Neural crest cell (in vitro differentiated cells): ENCODE results near the gene NRF1. TPM values are rescaled to one million over a fixed set of nuclear protein-coding genes. Genes with fewer than 3 reads are reported as not detected.

Experiments used
- DNase-seq: peaks from one replicate; pipeline ENCODE4 v3.0.0; 2021; ENCODE audit warnings: low read depth, mixed read lengths, low spot score
- H3K27ac Mint-ChIP-seq: one replicate; pipeline ENCODE4 v1.8.0; 2021; ENCODE audit warnings: mild to moderate bottlenecking, mixed read lengths; ENCODE audit not compliant: unreplicated experiment
- H3K27me3 Mint-ChIP-seq: 2 replicates; pipeline ENCODE4 v1.8.0; 2021; ENCODE audit warnings: low read depth, mild to moderate bottlenecking, mixed read lengths
- H3K36me3 Mint-ChIP-seq: 2 replicates; pipeline ENCODE4 v1.8.0; 2021; ENCODE audit warnings: low read depth, mild to moderate bottlenecking, mixed read lengths
- H3K4me1 Mint-ChIP-seq: 2 replicates; pipeline ENCODE4 v1.8.0; 2021; ENCODE audit warnings: mixed read lengths
- H3K4me3 Mint-ChIP-seq: one replicate; pipeline ENCODE4 v1.8.0; 2021; ENCODE audit warnings: mild to moderate bottlenecking, mixed read lengths
- H3K9me3 Mint-ChIP-seq: 2 replicates; pipeline ENCODE4 v1.8.0; 2021; ENCODE audit warnings: mixed read lengths
- total RNA-seq: library from RNA; stranded (reverse); gene quantifications from 2 replicates; pipeline ENCODE4 v1.2.1, GENCODE V29; 2021
- TF ChIP-seq, protein P1 (sequence below): fragments of 200-600 bp; sonication (generic); conservative IDR thresholded peaks from 2 replicates; pipeline ENCODE4 v1.5.0; 2021; ENCODE audit warnings: antibody characterized with exemption, mild to moderate bottlenecking

NRF1 gene
- total RNA-seq, 1 donor from 2014 or later = 27.5 TPM

DNA sequence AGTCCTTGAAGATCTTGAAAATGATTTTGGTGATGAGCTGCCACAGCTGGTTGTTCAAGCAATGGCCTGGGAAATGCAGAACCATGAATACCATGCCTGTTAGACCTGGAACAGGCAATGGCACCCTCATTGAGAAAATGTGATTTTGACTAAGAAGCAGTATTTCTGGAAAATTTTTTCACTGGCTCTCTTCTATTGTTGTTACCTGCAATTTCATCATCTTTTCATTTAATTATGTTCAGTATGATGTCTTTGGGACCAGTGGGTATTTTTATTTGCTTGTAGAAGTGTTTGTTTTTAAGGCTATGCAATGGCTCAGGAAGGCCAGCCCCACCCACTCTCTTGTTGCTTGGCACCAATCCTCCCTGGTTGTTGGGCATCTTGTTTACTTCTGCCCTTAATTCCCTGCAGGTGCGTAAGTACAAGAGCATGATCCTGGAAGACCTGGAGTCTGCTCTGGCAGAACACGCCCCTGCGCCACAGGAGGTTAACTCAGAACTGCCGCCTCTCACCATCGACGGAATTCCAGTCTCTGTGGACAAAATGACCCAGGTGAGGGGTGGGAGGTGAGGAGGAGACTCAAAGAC lies 78.6 kb downstream of the NRF1 start:
- TF ChIP-seq, protein P1, sequence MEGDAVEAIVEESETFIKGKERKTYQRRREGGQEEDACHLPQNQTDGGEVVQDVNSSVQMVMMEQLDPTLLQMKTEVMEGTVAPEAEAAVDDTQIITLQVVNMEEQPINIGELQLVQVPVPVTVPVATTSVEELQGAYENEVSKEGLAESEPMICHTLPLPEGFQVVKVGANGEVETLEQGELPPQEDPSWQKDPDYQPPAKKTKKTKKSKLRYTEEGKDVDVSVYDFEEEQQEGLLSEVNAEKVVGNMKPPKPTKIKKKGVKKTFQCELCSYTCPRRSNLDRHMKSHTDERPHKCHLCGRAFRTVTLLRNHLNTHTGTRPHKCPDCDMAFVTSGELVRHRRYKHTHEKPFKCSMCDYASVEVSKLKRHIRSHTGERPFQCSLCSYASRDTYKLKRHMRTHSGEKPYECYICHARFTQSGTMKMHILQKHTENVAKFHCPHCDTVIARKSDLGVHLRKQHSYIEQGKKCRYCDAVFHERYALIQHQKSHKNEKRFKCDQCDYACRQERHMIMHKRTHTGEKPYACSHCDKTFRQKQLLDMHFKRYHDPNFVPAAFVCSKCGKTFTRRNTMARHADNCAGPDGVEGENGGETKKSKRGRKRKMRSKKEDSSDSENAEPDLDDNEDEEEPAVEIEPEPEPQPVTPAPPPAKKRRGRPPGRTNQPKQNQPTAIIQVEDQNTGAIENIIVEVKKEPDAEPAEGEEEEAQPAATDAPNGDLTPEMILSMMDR = no peak
- Mint-ChIP-seq H3K4me3 (no peak overlapping the region), H3K27ac (peak overlapping the region; percentile 68), H3K36me3 (peaks cover 21% of the 10 kb centered on the region), H3K9me3 (no peaks in the 10 kb centered on the region), H3K4me1 (no peaks in the 10 kb centered on the region), H3K27me3 (no peaks in the 10 kb centered on the region)
- no peak for DNase-seq

DNA sequence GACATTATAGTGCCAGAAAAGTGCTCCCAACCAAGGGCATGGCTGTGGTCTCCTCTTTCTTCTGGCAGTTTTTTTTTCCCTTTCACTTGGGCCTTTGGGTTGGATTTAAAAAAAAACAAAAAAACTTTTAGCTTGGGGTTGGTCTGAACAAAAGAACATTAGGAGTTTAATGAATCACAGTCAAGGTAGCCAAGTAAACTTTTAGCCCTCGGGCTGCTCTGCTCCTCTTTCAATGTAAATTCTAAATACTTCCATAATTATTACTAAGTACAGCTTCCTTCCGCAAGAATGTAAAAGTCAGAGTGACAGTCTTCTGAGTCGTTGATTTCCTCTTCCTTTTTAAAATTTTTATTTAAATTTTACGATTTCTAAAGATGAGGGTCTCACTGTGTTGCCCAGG lies 79.2 kb downstream of the NRF1 start:
- no peaks in the 10 kb centered on the region for H3K4me1 Mint-ChIP-seq
- H3K27me3 Mint-ChIP-seq = no peaks in the 10 kb centered on the region
- no peak overlapping the region for H3K27ac Mint-ChIP-seq
- H3K36me3 Mint-ChIP-seq = peaks cover 21% of the 10 kb centered on the region
- H3K9me3 Mint-ChIP-seq = no peaks in the 10 kb centered on the region
- TF ChIP-seq, protein P1 = no peak
- H3K4me3 Mint-ChIP-seq = no peak overlapping the region
- DNase-seq = no peak

DNA sequence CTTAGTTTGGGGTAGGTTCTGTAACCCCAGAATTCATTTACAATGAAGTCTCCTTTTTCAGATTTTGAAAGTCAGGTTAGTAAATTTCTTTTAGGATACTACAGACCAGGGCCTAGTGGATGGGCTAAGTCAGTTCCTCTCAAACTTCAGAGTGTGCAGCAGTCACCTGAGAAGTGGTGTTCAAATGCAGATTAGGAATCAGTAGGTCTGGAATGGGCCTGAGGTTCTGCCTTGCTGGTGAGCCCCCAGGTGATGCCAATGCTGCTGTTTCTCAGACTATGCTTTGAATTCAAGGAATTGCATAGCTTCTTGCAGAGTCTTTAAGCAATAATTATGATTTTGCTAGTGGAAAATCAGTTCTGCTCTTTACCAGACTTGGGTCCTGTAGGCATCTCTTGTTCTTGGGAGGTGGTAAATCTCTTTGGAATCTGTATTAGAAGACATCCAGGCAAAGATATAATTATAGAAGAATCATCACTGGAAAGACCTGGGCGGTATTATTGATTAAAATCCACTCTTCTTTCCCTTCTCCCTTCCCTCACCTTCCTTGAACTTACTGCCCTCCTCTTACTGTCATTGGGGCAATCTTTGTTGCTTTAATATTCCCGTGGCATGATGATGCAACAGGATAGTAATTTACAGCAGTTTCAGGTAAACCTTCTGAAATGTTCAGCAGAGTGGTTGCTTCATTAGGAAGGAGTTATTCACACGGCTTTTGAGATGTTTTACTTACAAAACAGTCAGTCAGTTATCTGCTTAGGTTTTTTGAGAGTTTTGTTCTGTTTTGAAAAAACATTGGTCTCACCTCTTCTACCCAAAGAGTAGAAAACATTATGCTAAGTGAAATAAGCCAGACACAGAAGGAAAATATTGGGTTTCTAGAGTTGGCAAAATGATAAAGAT lies 87.2 kb downstream of the NRF1 start:
- TF ChIP-seq, protein P1 = no peak
- Mint-ChIP-seq H3K4me1 (no peaks in the 10 kb centered on the region), H3K4me3 (no peak overlapping the region), H3K27ac (no peak overlapping the region), H3K9me3 (no peaks in the 10 kb centered on the region), H3K27me3 (no peaks in the 10 kb centered on the region), H3K36me3 (peaks cover 9% of the 10 kb centered on the region)
- DNase-seq = no peak

DNA sequence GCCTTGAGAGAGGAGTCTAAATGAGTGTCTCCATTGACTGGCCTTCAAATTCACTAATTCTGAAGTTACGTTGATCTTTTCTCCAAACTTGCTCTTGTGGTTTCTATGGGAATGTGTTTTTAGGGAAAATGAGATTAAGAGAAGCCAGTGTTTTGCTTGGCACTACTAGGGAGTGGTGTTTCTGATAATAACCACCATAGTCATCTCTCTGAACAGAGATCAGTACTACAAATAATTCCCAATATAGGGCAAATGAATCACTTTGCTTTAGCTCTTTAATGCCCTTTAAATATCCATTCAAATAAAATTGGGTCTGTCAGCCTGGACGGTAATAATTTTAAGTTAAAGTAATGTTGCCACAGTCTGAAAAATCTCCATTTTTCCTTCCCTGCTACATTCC lies 90.8 kb downstream of the NRF1 start:
- DNase-seq = no peak
- Mint-ChIP-seq H3K27me3 (no peaks in the 10 kb centered on the region), H3K4me1 (no peaks in the 10 kb centered on the region), H3K9me3 (no peaks in the 10 kb centered on the region), H3K4me3 (no peak overlapping the region), H3K36me3 (peaks cover 20% of the 10 kb centered on the region), H3K27ac (no peak overlapping the region)
- TF ChIP-seq, protein P1 = no peak

DNA sequence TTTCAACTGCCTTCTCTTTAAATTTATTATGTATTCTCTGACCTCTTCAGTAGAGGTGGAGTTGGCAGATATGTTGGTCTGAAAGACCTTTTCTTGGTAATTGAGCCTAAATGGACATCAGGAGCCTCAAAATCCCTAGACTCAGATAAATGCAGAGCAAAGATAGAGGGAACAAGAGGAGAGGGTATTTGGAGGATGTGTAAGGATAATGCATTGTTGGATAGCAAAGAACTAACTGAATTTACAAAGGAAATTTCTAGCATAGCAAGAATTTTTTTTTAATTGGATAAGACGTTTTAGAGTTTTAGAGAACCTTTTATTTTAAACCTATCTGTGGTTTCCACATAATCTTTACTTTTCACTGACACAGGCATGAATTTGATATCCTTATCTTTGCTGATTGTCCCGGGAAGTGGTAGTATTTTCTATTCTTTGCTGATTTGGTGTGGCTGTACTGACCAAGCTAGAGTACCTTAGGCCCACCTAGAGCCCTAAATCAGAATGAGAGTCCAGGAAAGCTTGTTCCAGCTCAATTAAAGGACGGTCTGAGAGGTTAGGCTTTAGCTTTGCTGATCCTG lies 91.3 kb downstream of the NRF1 start:
- Mint-ChIP-seq H3K4me1 (no peaks in the 10 kb centered on the region), H3K27me3 (no peaks in the 10 kb centered on the region), H3K4me3 (no peak overlapping the region), H3K27ac (no peak overlapping the region), H3K36me3 (peaks cover 19% of the 10 kb centered on the region), H3K9me3 (no peaks in the 10 kb centered on the region)
- no peak for DNase-seq
- TF ChIP-seq, protein P1 = no peak
